ENCODE results near the gene EDEM3. TPM values are rescaled to one million over a fixed set of nuclear protein-coding genes. Genes with fewer than 3 reads are reported as not detected.

The EDEM3 gene
- total RNA-seq, 1 experiment from 2014 or later = 33.3 TPM

Other genes starting within 250 kb of the EDEM3 start
- gene NIBAN1, start 219.7 kb upstream of the EDEM3 start, total RNA-seq (2014; rRNA removed; shearing (Covaris generic)) = 23.3 and 36.0 TPM in 2 replicates

All from M059J (cell line).